SK-N-MC (cell line): Measurements from ENCODE around the gene SP6.

ENCODE experiments used
- DNase-seq: peaks from one replicate; pipeline ENCODE4 v3.0.0-alpha.2; 2011; ENCODE audit warnings: low read depth, low spot score
- H3K27ac ChIP-seq: fragments of 200-600 bp; sonication (generic); 2 replicates; pipeline ENCODE4 v1.5.1; 2016; ENCODE audit warnings: mixed run types
- H3K36me3 ChIP-seq: fragments of 200-600 bp; sonication (generic); 2 replicates; pipeline ENCODE4 v1.6.1; 2017; ENCODE audit warnings: antibody characterized with exemption, low read length, mixed read lengths; ENCODE audit not compliant: insufficient read depth
- H3K4me3 ChIP-seq: fragments of 200-600 bp; sonication (generic); 2 replicates; pipeline ENCODE4 v1.5.1; 2016
- H3K9ac ChIP-seq: fragments of 200-600 bp; sonication (generic); 2 replicates; pipeline ENCODE4 v1.8.0; 2017; ENCODE audit warnings: mixed run types, mixed read lengths; ENCODE audit not compliant: insufficient read length
- H3K9me3 ChIP-seq: fragments of 200-600 bp; sonication (generic); 2 replicates; pipeline ENCODE4 v1.6.1; 2017; ENCODE audit warnings: low read depth, mild to moderate bottlenecking, antibody characterized with exemption, low read length, moderate library complexity, mixed read lengths
- EZH2 ChIP-seq: fragments of 200-600 bp; sonication (generic); IDR thresholded peaks from one replicate; pipeline ENCODE4 v1.6.1; 2017; ENCODE audit warnings: antibody characterized with exemption
- FOXP2 ChIP-seq: optimal IDR thresholded peaks from 2 replicates; pipeline ENCODE3; 2011; ENCODE audit warnings: mild to moderate bottlenecking, moderate library complexity; ENCODE audit not compliant: insufficient read depth; ENCODE audit errors: extremely low read length, control extremely low read depth
- POLR2AphosphoS5 ChIP-seq: IDR thresholded peaks from 2 replicates; pipeline ENCODE4 v1.6.1; 2012; ENCODE audit warnings: mild to moderate bottlenecking, low read depth, low read length, borderline replicate concordance

The SP6 gene

GRCh38 chr17:47894498-47895346 is 43.8 kb upstream of the SP6 start:
- DNase-seq, result no peak
- H3K4me3 ChIP-seq, result peak overlapping the region; percentile 100
- no peak for TF ChIP-seq FOXP2
- no peak for TF ChIP-seq POLR2AphosphoS5
- no peak for TF ChIP-seq EZH2
- no peak overlapping the region for H3K27ac ChIP-seq
- H3K9ac ChIP-seq, result peak overlapping the region; percentile 90
- no peaks in the 10 kb centered on the region for H3K9me3 ChIP-seq
- no peaks in the 10 kb centered on the region; the same call in 1 of the 2 replicates for H3K36me3 ChIP-seq

GRCh38 chr17:47891545-47892088 is 40.7 kb upstream of the SP6 start:
- no peak overlapping the region for H3K9ac ChIP-seq
- TF ChIP-seq POLR2AphosphoS5, result no peak
- no peak for TF ChIP-seq FOXP2
- no peak for TF ChIP-seq EZH2
- no peak overlapping the region for H3K27ac ChIP-seq
- no peak overlapping the region for H3K4me3 ChIP-seq
- no peak for DNase-seq
- no peaks in the 10 kb centered on the region for H3K9me3 ChIP-seq
- H3K36me3 ChIP-seq, result no peaks in the 10 kb centered on the region

DNA sequence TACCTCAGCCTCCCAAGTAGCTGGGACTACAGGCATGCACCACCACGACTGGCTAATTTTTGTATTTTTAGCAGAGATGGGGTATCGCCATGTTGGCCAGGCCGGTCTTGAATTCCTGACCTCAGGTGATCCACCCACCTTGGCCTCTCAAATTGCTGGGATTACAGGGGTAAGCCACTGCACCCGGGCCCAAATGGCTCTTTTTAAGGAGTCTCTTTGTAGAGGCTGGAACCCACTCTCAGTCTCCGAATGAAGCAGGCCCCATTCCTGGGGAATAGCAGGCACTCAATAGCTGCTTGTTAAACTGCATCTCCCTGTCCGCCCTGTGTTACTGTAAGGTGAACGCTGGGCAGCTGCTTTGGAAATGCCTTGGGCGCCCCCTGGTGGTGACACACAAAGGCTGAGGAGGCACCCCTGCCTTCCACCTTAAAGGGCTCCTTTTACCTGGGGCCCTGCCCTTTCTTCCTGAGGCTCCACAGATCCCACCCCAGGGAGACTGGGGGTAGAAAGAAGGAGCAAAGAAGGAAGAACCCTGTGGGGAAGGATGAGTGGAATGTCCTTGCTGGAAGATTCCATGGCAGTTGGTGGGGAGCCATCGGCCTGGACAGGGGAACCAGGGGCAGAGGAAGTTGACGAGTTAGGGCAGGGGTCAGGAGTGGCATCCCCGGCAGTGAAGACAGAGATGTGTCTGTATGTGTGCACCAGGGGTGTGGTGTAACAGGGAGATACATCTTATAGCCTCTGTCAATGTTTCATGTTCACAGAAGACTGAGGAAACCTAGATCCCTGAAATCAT is 39.0 kb upstream of the SP6 start:
- H3K9ac ChIP-seq, result no peak overlapping the region
- H3K9me3 ChIP-seq, result no peaks in the 10 kb centered on the region
- no peak overlapping the region for H3K4me3 ChIP-seq
- peak; percentile 37 for DNase-seq
- no peak for TF ChIP-seq POLR2AphosphoS5
- no peak for TF ChIP-seq FOXP2
- TF ChIP-seq EZH2, result no peak
- H3K27ac ChIP-seq, result no peak overlapping the region
- H3K36me3 ChIP-seq, result no peaks in the 10 kb centered on the region

- Histone ChIP-seq H3K9me3 (no peaks in the 10 kb centered on the region), H3K4me3 (no peak overlapping the region), H3K27ac (no peak overlapping the region), H3K9ac (no peak overlapping the region), H3K36me3 (no peaks in the 10 kb centered on the region)
- TF ChIP-seq FOXP2 (no peak), EZH2 (no peak), POLR2AphosphoS5 (no peak)
- no peak for DNase-seq
Observed at GRCh38 chr17:47888293-47888692, 37.3 kb upstream of the SP6 start.

GRCh38 chr17:47884905-47885730 is 34.2 kb upstream of the SP6 start:
- Histone ChIP-seq H3K4me3 (no peak overlapping the region), H3K36me3 (no peaks in the 10 kb centered on the region), H3K9ac (no peak overlapping the region), H3K9me3 (no peaks in the 10 kb centered on the region), H3K27ac (no peak overlapping the region)
- no peak for TF ChIP-seq POLR2AphosphoS5
- no peak for TF ChIP-seq FOXP2
- no peak for TF ChIP-seq EZH2
- DNase-seq, result no peak

GRCh38 chr17:47884427-47884740 is 33.4 kb upstream of the SP6 start:
- Histone ChIP-seq H3K9ac (no peak overlapping the region), H3K36me3 (no peaks in the 10 kb centered on the region), H3K27ac (no peak overlapping the region), H3K9me3 (no peaks in the 10 kb centered on the region), H3K4me3 (no peak overlapping the region)
- no peak for TF ChIP-seq FOXP2
- TF ChIP-seq POLR2AphosphoS5, result no peak
- no peak for TF ChIP-seq EZH2
- DNase-seq, result no peak

DNA sequence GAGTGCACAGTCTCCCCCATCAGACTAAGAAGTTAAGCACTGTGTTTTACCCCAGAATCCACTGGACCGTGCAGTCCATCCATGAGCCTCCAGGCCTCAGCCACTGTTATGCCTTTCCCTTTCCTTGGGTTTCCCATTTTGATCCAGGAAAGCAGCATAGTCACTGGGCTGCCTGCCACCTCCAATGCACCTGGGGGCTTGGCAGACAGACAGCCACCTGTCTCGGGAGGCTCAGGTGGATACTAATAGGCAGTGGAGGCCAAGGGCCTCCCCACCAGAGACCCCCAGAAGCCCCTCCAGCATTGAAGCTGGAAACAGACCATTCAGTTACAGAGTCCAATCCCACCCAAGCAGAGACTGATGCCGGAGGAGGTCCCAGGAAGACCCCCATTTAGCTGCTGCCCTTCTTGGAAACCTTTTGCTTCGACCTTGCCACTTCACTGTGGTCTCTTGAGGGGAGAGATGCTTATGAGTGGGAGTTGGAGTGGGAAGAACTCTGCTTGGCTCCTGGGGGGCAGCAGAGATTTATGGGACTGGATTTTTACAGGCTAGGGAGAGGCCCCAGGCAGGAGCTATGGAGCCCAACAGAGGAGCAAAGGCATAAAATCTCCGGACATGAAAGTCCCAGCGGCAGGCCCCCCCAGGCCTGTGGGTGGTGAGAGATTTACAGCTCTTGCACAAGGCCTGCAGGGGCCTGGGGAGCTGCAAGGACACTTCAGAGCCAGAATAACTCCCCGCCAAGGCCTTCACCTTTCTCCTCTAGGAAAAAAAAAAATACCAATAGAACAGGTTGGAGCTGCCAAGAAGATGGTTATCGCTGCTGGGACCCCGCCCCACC is 32.8 kb upstream of the SP6 start:
- H3K4me3 ChIP-seq, result no peak overlapping the region
- no peak for DNase-seq
- H3K9me3 ChIP-seq, result no peaks in the 10 kb centered on the region
- no peaks in the 10 kb centered on the region for H3K36me3 ChIP-seq
- TF ChIP-seq POLR2AphosphoS5 (no peak), FOXP2 (no peak), EZH2 (no peak)
- no peak overlapping the region for H3K9ac ChIP-seq
- no peak overlapping the region for H3K27ac ChIP-seq
